SH-SY5Y (cell line): ENCODE results near the gene TUBGCP3.

Experiments used
- GATA2 ChIP-seq: IDR thresholded peaks from 2 replicates; pipeline ENCODE4 v1.6.1; 2011; ENCODE audit warnings: mild to moderate bottlenecking, low read depth, low read length
- GATA3 ChIP-seq: IDR thresholded peaks from 2 replicates; pipeline ENCODE4 v1.6.1; 2011; ENCODE audit warnings: low read depth, mild to moderate bottlenecking, low read length, moderate library complexity

DNA sequence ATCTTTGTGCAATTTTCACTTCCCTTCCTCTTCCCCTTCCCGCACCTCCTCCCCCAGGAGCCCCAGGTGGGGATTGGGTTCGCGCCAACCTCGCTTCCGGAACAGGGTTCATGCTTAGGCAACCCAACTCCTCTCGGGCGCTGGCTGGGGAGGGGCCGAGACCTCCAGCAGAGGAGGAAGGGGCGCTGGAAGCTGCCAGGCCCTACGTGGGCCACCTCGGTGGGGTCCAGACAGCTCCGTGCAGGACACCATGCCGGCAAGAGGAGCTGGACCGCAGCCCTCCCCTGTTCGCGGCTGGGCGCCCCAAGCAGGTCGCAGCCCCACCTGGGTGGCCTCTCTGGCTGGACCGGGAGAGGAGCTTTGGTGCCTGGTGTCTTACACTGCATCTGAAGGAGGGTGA, 120.7 kb downstream of the TUBGCP3 start:
- TF ChIP-seq GATA2 (no peak), GATA3 (no peak)
